HEK293T (cell line): Measurements from ENCODE around the gene USH1C.

Experiments
- ARNT ChIP-seq: fragments of 450-650 bp; IDR thresholded peaks from 2 replicates; pipeline ENCODE4 v1.6.1; 2017; ENCODE audit warnings: mild to moderate bottlenecking
- BHLHE40 ChIP-seq: fragments of 450-650 bp; IDR thresholded peaks from 2 replicates; pipeline ENCODE4 v1.6.1; 2016; ENCODE audit warnings: mild to moderate bottlenecking, moderate library complexity, borderline replicate concordance
- ELF4 ChIP-seq: fragments of 450-650 bp; IDR thresholded peaks from 2 replicates; pipeline ENCODE4 v1.6.1; 2017; ENCODE audit warnings: antibody characterized with exemption
- FOXA1 ChIP-seq: fragments of 450-650 bp; IDR thresholded peaks from 2 replicates; pipeline ENCODE4 v1.6.1; 2016; ENCODE audit warnings: mild to moderate bottlenecking
- FOXK2 ChIP-seq: fragments of 450-650 bp; IDR thresholded peaks from 2 replicates; pipeline ENCODE4 v1.6.1; 2016; ENCODE audit warnings: mild to moderate bottlenecking
- FOXM1 ChIP-seq: fragments of 450-650 bp; IDR thresholded peaks from 2 replicates; pipeline ENCODE4 v1.6.1; 2017; ENCODE audit warnings: mild to moderate bottlenecking, borderline replicate concordance
- HDGF ChIP-seq: fragments of 450-650 bp; IDR thresholded peaks from 2 replicates; pipeline ENCODE4 v1.6.1; 2017; ENCODE audit warnings: antibody characterized with exemption, borderline replicate concordance
- LEF1 ChIP-seq: fragments of 450-650 bp; IDR thresholded peaks from 2 replicates; pipeline ENCODE4 v1.6.1; 2017; ENCODE audit warnings: mild to moderate bottlenecking, borderline replicate concordance
- NFRKB ChIP-seq: fragments of 450-650 bp; IDR thresholded peaks from 2 replicates; pipeline ENCODE4 v1.6.1; 2016; ENCODE audit warnings: mild to moderate bottlenecking, moderate library complexity
- SP1 ChIP-seq: fragments of 450-650 bp; IDR thresholded peaks from 2 replicates; pipeline ENCODE4 v1.6.1; 2017
- SUZ12 ChIP-seq: fragments of 450-650 bp; IDR thresholded peaks from 2 replicates; pipeline ENCODE4 v1.6.1; 2016; ENCODE audit warnings: mild to moderate bottlenecking
- TARDBP ChIP-seq: fragments of 450-650 bp; IDR thresholded peaks from 2 replicates; pipeline ENCODE4 v1.6.1; 2016
- TF ChIP-seq, protein P1 (sequence below): fragments of 450-650 bp; IDR thresholded peaks from 2 replicates; pipeline ENCODE4 v1.6.1; 2016

DNA sequence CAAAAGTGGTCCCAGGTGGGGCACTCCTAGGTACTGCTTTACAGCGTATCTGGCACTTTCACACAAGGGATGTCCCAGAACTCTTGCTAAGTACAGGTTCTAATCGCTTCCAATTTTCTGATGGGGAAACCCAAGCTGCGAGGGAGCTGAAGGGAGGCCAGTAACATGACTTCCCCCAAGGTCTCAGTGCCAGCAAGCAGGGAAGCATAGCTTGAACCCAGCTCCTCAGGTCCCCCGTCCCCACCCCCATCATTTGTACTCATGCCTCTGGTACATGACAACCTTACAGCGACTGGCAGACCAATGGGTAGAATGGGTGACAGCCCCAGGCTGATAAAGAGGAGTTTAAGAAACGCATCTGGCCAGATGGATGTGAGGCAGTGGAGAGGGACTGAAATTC, 66.9 kb downstream of the USH1C start:
- TF ChIP-seq, protein P1, sequence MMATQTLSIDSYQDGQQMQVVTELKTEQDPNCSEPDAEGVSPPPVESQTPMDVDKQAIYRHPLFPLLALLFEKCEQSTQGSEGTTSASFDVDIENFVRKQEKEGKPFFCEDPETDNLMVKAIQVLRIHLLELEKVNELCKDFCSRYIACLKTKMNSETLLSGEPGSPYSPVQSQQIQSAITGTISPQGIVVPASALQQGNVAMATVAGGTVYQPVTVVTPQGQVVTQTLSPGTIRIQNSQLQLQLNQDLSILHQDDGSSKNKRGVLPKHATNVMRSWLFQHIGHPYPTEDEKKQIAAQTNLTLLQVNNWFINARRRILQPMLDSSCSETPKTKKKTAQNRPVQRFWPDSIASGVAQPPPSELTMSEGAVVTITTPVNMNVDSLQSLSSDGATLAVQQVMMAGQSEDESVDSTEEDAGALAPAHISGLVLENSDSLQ: no peak
- TF ChIP-seq SUZ12 (no peak), FOXA1 (no peak), BHLHE40 (no peak), LEF1 (no peak), FOXK2 (no peak), ELF4 (no peak), ARNT (no peak), TARDBP (no peak), NFRKB (no peak), SP1 (no peak), FOXM1 (no peak), HDGF (no peak)
